HG03575 (cell line): ENCODE results near the gene PLOD1.
"Not testable (repeated sequence)": the region's sequence is repeated elsewhere in the genome, so short reads cannot be mapped to it uniquely, and the experiment has no call there.

Source experiments
- ATAC-seq: cut with Tn5 transposase; IDR thresholded peaks from one replicate; pipeline ENCODE4 v1.9.1; 2021; ENCODE audit not compliant: unreplicated experiment, insufficient number of reproducible peaks, low FRiP score; ENCODE audit errors: extremely low read depth

The PLOD1 gene

GRCh38 chr1:11931845-11932244 lies 2.7 kb upstream of the PLOD1 start:
- no peak for ATAC-seq

- no peak for ATAC-seq
These were observed 518 bp downstream of the PLOD1 start for GRCh38 chr1:11935057-11935412.

GRCh38 chr1:11935733-11936132 lies 1.2 kb downstream of the PLOD1 start:
- not testable (repeated sequence) for ATAC-seq

GRCh38 chr1:11938722-11939526 lies 4.4 kb downstream of the PLOD1 start:
- ATAC-seq: no peak

- not testable (repeated sequence) for ATAC-seq
These were observed 5.3 kb downstream of the PLOD1 start for GRCh38 chr1:11939794-11940193.

- ATAC-seq: no peak
These were observed 5.9 kb downstream of the PLOD1 start for GRCh38 chr1:11940260-11940921.

GRCh38 chr1:11942280-11942679 lies 7.8 kb downstream of the PLOD1 start:
- no peak for ATAC-seq

- no peak for ATAC-seq
These were observed 9.1 kb downstream of the PLOD1 start for GRCh38 chr1:11943619-11944018.

- ATAC-seq: no peak
These were observed 9.9 kb downstream of the PLOD1 start for GRCh38 chr1:11944358-11944931.

- no peak for ATAC-seq
These were observed 12.1 kb downstream of the PLOD1 start for GRCh38 chr1:11946647-11947046.

- no peak for ATAC-seq
These were observed 14.4 kb downstream of the PLOD1 start for GRCh38 chr1:11948822-11949458.

GRCh38 chr1:11951901-11952300 lies 17.4 kb downstream of the PLOD1 start:
- no peak for ATAC-seq

- ATAC-seq: no peak
These were observed 18.1 kb downstream of the PLOD1 start for GRCh38 chr1:11952455-11953109.

GRCh38 chr1:11955221-11955620 lies 20.7 kb downstream of the PLOD1 start:
- ATAC-seq: no peak

- ATAC-seq: no peak
These were observed 22.9 kb downstream of the PLOD1 start for GRCh38 chr1:11957398-11957797.

GRCh38 chr1:11957897-11958296 lies 23.4 kb downstream of the PLOD1 start:
- ATAC-seq: no peak

- no peak for ATAC-seq
These were observed 25.8 kb downstream of the PLOD1 start for GRCh38 chr1:11960276-11960675.

- ATAC-seq: no peak
These were observed 26.2 kb downstream of the PLOD1 start for GRCh38 chr1:11960715-11961114.

- ATAC-seq: no peak
These were observed 26.7 kb downstream of the PLOD1 start for GRCh38 chr1:11961230-11961629.
